ENCODE measurements around the gene RNASE13.

DNA sequence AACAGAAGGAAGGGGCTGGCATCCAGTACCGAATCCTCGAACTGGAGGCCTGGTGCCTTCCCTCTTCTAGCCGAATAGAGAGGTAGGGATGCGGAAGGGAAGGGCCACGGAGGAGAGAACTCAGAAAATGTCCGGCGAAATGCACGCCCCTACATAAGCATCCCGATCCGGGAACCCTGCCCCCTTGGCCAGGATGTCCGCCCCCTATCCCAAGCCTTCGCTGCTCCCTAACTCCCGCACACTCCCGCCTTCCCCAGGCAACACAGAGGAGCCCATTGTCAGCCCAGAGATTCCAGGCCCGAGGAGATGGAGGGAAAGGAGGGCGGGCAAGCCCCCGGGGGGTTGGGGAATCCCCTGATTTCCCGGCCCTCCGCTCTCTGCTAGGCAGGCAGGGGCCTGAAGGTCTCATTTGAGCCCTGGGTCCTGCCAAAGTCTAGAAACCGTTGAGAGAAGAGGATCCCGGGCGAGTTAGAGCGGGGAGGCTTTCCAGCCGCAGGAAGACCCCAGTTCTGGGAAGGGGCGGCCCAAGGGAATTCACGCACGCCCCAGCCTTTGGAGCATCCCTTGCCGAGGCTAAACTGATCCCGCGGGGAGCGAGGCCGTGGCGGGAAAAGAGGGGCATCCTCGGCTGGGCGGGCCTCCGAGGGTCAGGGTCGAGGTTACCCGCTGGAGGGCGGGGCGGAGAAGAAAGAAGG is 34.9 kb upstream of the RNASE13 start:
- TF ChIP-seq CTCF (IDR thresholded peaks at IDR 0.05) (no peak), ELF4 (CRISPR knock-in tag; IDR thresholded peaks at IDR 0.05; ENCODE audit: low read depth) (no peak), NFE2L1 (CRISPR knock-in tag; IDR thresholded peaks at IDR 0.05) (no peak), IRF2 (CRISPR knock-in tag; IDR thresholded peaks at IDR 0.05; ENCODE audit: borderline replicate concordance, low read depth) (no peak), SP1 (CRISPR knock-in tag; conservative IDR thresholded peaks at IDR 0.05) (no peak), ATF1 (CRISPR knock-in tag; IDR thresholded peaks at IDR 0.05) (no peak), FOXK1 (CRISPR knock-in tag; IDR thresholded peaks at IDR 0.05) (0 out of 2 replicates have a peak, but pooled peaks have one; percentile 1), NR3C1 (CRISPR knock-in tag; conservative IDR thresholded peaks at IDR 0.05; ENCODE audit: low read depth) (no peak)
- TF ChIP-seq, protein P1, sequence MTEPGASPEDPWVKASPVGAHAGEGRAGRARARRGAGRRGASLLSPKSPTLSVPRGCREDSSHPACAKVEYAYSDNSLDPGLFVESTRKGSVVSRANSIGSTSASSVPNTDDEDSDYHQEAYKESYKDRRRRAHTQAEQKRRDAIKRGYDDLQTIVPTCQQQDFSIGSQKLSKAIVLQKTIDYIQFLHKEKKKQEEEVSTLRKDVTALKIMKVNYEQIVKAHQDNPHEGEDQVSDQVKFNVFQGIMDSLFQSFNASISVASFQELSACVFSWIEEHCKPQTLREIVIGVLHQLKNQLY (CRISPR knock-in tag; IDR thresholded peaks at IDR 0.05), result no peak
- TF ChIP-seq, protein P2, sequence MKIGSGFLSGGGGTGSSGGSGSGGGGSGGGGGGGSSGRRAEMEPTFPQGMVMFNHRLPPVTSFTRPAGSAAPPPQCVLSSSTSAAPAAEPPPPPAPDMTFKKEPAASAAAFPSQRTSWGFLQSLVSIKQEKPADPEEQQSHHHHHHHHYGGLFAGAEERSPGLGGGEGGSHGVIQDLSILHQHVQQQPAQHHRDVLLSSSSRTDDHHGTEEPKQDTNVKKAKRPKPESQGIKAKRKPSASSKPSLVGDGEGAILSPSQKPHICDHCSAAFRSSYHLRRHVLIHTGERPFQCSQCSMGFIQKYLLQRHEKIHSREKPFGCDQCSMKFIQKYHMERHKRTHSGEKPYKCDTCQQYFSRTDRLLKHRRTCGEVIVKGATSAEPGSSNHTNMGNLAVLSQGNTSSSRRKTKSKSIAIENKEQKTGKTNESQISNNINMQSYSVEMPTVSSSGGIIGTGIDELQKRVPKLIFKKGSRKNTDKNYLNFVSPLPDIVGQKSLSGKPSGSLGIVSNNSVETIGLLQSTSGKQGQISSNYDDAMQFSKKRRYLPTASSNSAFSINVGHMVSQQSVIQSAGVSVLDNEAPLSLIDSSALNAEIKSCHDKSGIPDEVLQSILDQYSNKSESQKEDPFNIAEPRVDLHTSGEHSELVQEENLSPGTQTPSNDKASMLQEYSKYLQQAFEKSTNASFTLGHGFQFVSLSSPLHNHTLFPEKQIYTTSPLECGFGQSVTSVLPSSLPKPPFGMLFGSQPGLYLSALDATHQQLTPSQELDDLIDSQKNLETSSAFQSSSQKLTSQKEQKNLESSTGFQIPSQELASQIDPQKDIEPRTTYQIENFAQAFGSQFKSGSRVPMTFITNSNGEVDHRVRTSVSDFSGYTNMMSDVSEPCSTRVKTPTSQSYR (CRISPR knock-in tag; IDR thresholded peaks at IDR 0.05), result no peak
- TF ChIP-seq, protein P3, sequence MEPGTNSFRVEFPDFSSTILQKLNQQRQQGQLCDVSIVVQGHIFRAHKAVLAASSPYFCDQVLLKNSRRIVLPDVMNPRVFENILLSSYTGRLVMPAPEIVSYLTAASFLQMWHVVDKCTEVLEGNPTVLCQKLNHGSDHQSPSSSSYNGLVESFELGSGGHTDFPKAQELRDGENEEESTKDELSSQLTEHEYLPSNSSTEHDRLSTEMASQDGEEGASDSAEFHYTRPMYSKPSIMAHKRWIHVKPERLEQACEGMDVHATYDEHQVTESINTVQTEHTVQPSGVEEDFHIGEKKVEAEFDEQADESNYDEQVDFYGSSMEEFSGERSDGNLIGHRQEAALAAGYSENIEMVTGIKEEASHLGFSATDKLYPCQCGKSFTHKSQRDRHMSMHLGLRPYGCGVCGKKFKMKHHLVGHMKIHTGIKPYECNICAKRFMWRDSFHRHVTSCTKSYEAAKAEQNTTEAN (CRISPR knock-in tag; IDR thresholded peaks at IDR 0.05), result no peak
